Endodermal cell (in vitro differentiated cells): Measurements from ENCODE around the gene CATSPER3. TPM values are rescaled to one million over a fixed set of nuclear protein-coding genes. Genes with fewer than 3 reads are reported as not detected.
A peak's percentile ranks its signal among the peaks of the same experiment; 100 is the strongest.

Experiments used
- DNase-seq: peaks from one replicate; pipeline ENCODE4 v3.0.0-alpha.2; 2017
- H3K27ac ChIP-seq: 2 replicates; pipeline ENCODE4 v1.5.1; 2013; ENCODE audit warnings: mild to moderate bottlenecking, low read depth, low read length, moderate library complexity
- H3K27me3 ChIP-seq: 2 replicates; pipeline ENCODE4 v1.6.1; 2013; ENCODE audit warnings: mild to moderate bottlenecking, low read length, moderate library complexity; ENCODE audit not compliant: insufficient read depth, control insufficient read depth, poor library complexity, severe bottlenecking
- H3K36me3 ChIP-seq: 2 replicates; pipeline ENCODE4 v1.7.0; 2013; ENCODE audit warnings: mild to moderate bottlenecking, low read length, moderate library complexity; ENCODE audit not compliant: control insufficient read depth, insufficient read depth
- H3K4me1 ChIP-seq: one replicate; pipeline ENCODE4 v1.7.0; 2013; ENCODE audit warnings: low read length; ENCODE audit not compliant: control insufficient read depth, insufficient read depth
- H3K4me3 ChIP-seq: 2 replicates; pipeline ENCODE4 v1.5.1; 2013; ENCODE audit warnings: mild to moderate bottlenecking, low read length, moderate library complexity
- H3K9ac ChIP-seq: 2 replicates; pipeline ENCODE4 v1.6.1; 2013; ENCODE audit warnings: mild to moderate bottlenecking, low read length, moderate library complexity; ENCODE audit not compliant: poor library complexity, severe bottlenecking; ENCODE audit errors: extremely low read depth
- H3K9me3 ChIP-seq: 2 replicates; pipeline ENCODE4 v1.6.1; 2013; ENCODE audit warnings: mild to moderate bottlenecking, low read length, moderate library complexity; ENCODE audit not compliant: control insufficient read depth
- H3K27ac Mint-ChIP-seq: 2 replicates; pipeline ENCODE4 v1.8.0; 2020; ENCODE audit warnings: mixed read lengths
- H3K27me3 Mint-ChIP-seq: 2 replicates; pipeline ENCODE4 v1.8.0; 2021; ENCODE audit warnings: mild to moderate bottlenecking, mixed read lengths; ENCODE audit not compliant: insufficient read depth
- H3K36me3 Mint-ChIP-seq: 2 replicates; pipeline ENCODE4 v1.8.0; 2020; ENCODE audit warnings: low read depth, mixed read lengths
- H3K4me1 Mint-ChIP-seq: 2 replicates; pipeline ENCODE4 v1.8.0; 2020; ENCODE audit warnings: mixed read lengths
- H3K4me3 Mint-ChIP-seq: 2 replicates; pipeline ENCODE4 v1.8.0; 2020; ENCODE audit warnings: mild to moderate bottlenecking, moderate library complexity, mixed read lengths
- H3K9me3 Mint-ChIP-seq: 2 replicates; pipeline ENCODE4 v1.8.0; 2020; ENCODE audit warnings: mild to moderate bottlenecking, mixed read lengths
- CTCF ChIP-seq: fragments of 200-600 bp; sonication (generic); conservative IDR thresholded peaks from 2 replicates; pipeline ENCODE4 v1.5.0; 2021; ENCODE audit warnings: antibody characterized with exemption, mild to moderate bottlenecking
- WGBS, 2 experiments: methylation state at CpG; one replicate each; pipeline versions ENCODE4 v1.1.5 to v1.1.7; 2013; ENCODE audit warnings: missing lambda C conversion rate in 2 of 2, mixed read lengths in 1 of 2; ENCODE audit not compliant: insufficient coverage in 1 of 2, insufficient read length in 1 of 2; 5-methylcytosine and 5-hydroxymethylcytosine counted together
- total RNA-seq, 2 donors: library from RNA; stranded (reverse); fragmentation: NEBNext Ultra II Directional in 1 of 2; extraction: Animal tissue kit (Norgen Biotek cat#: 25700) in 1 of 2; gene quantifications; 2 replicates in 1 of 2; 3 replicates in 1 of 2; pipeline ENCODE4 v1.2.1, GENCODE V29; 2021

The CATSPER3 gene
- total RNA-seq, 2 donors from 2014 or later, result 0.64 to 0.68 TPM

- no peaks in the 10 kb centered on the region for H3K9me3 ChIP-seq
- H3K4me1 ChIP-seq, result no peaks in the 10 kb centered on the region
- Mint-ChIP-seq H3K4me3 (no peak overlapping the region), H3K9me3 (no peaks in the 10 kb centered on the region), H3K4me1 (peaks cover 5% of the 10 kb centered on the region), H3K27ac (peak overlapping the region; percentile 12), H3K36me3 (peaks cover 16% of the 10 kb centered on the region), H3K27me3 (no peaks in the 10 kb centered on the region)
- no peak for DNase-seq
- H3K4me3 ChIP-seq, result no peak overlapping the region
- no peak for TF ChIP-seq CTCF
- H3K27me3 ChIP-seq, result no peaks in the 10 kb centered on the region
- no peak overlapping the region for H3K27ac ChIP-seq
- no peak overlapping the region for H3K9ac ChIP-seq
- WGBS, 2 experiments, result 83% methylated on average over 1 of the region's 1 CpG; no CpG with 5 or more reads in 1 of the 2 experiments
- peaks cover 17% of the 10 kb centered on the region for H3K36me3 ChIP-seq
Observed at GRCh38 chr5:134943547-134943946, 24.2 kb upstream of the CATSPER3 start.

- H3K36me3 ChIP-seq, result peaks cover 13% of the 10 kb centered on the region
- Mint-ChIP-seq H3K9me3 (no peaks in the 10 kb centered on the region), H3K4me1 (peaks cover 5% of the 10 kb centered on the region), H3K4me3 (no peak overlapping the region), H3K27me3 (no peaks in the 10 kb centered on the region), H3K36me3 (peaks cover 15% of the 10 kb centered on the region), H3K27ac (no peak overlapping the region)
- no peaks in the 10 kb centered on the region for H3K27me3 ChIP-seq
- H3K9me3 ChIP-seq, result no peaks in the 10 kb centered on the region
- no peak overlapping the region for H3K27ac ChIP-seq
- H3K4me3 ChIP-seq, result no peak overlapping the region
- no peak for DNase-seq
- no peak overlapping the region for H3K9ac ChIP-seq
- TF ChIP-seq CTCF, result no peak
- 97% methylated on average over 1 of the region's 1 CpG; no CpG with 5 or more reads in 1 of the 2 experiments for WGBS, 2 experiments
- no peaks in the 10 kb centered on the region for H3K4me1 ChIP-seq
Observed at GRCh38 chr5:134944630-134945029, 23.1 kb upstream of the CATSPER3 start.

- no peaks in the 10 kb centered on the region for H3K27me3 Mint-ChIP-seq
- no peaks in the 10 kb centered on the region for H3K9me3 Mint-ChIP-seq
- Histone ChIP-seq H3K4me1 (no peaks in the 10 kb centered on the region), H3K9me3 (no peaks in the 10 kb centered on the region), H3K36me3 (peaks cover 9% of the 10 kb centered on the region), H3K9ac (no peak overlapping the region), H3K4me3 (no peak overlapping the region), H3K27me3 (no peaks in the 10 kb centered on the region), H3K27ac (no peak overlapping the region)
- WGBS, 2 experiments, result 85% methylated on average over 2 of the region's 2 CpGs; no CpG with 5 or more reads in 1 of the 2 experiments
- H3K4me1 Mint-ChIP-seq, result peaks cover 5% of the 10 kb centered on the region
- peaks cover 14% of the 10 kb centered on the region for H3K36me3 Mint-ChIP-seq
- DNase-seq, result no peak
- H3K27ac Mint-ChIP-seq, result no peak overlapping the region
- H3K4me3 Mint-ChIP-seq, result no peak overlapping the region
- TF ChIP-seq CTCF, result no peak
Observed at GRCh38 chr5:134945041-134945440, 22.7 kb upstream of the CATSPER3 start.
